K562 (cell line): ENCODE measurements around the gene PHOX2A. TPM values are rescaled to one million over a fixed set of nuclear protein-coding genes. Genes with fewer than 3 reads are reported as not detected.

Experiments used
- CEBPB ChIP-seq: fragments of 450-650 bp; IDR thresholded peaks from 2 replicates; pipeline ENCODE4 v1.6.1; 2016; ENCODE audit warnings: missing genetic modification characterization, missing compliant biosample characterization
- CHD2 ChIP-seq: IDR thresholded peaks from 2 replicates; pipeline ENCODE4 v1.6.1; 2011; ENCODE audit warnings: low read depth, low read length
- CSDE1 ChIP-seq, 2 experiments: fragments of 450-650 bp; IDR thresholded peaks; 2 replicates each; pipeline ENCODE4 v1.6.1; 2016; ENCODE audit warnings: mild to moderate bottlenecking in 1 of 2
- DMBX1 ChIP-seq: fragments of 250-450 bp; sonication (Bioruptor Pico); IDR thresholded peaks from 2 replicates; pipeline ENCODE4 v1.8.0; 2022; ENCODE audit warnings: inconsistent platforms, mild to moderate bottlenecking, moderate library complexity, borderline replicate concordance
- E2F1 ChIP-seq: sonication (generic); formaldehyde crosslinking; IDR thresholded peaks from 2 replicates; pipeline ENCODE4 v1.8.1; 2023; ENCODE audit warnings: mild to moderate bottlenecking, missing genetic modification reagents, moderate library complexity
- HDAC8 ChIP-seq: fragments of 450-650 bp; IDR thresholded peaks from 2 replicates; pipeline ENCODE4 v1.6.1; 2016; ENCODE audit warnings: mild to moderate bottlenecking, missing genetic modification characterization, moderate library complexity, missing compliant biosample characterization
- ID3 ChIP-seq, 2 experiments: fragments of 250-450 bp in 1 of 2; fragments of 450-650 bp in 1 of 2; sonication (Bioruptor Pico) in 1 of 2; IDR thresholded peaks; 2 replicates each; pipeline versions ENCODE4 v1.6.1 to v1.8.0; 2016 to 2021; ENCODE audit warnings: mild to moderate bottlenecking in 2 of 2, moderate library complexity in 2 of 2, missing compliant biosample characterization in 1 of 2, missing genetic modification characterization in 1 of 2
- MAFG ChIP-seq: fragments of 450-650 bp; conservative IDR thresholded peaks from 2 replicates; pipeline ENCODE4 v1.6.1; 2016; ENCODE audit warnings: missing genetic modification characterization, missing compliant biosample characterization
- POLR3A ChIP-seq: IDR thresholded peaks from 2 replicates; pipeline ENCODE4 v1.6.1; 2011; ENCODE audit warnings: borderline replicate concordance, mild to moderate bottlenecking, moderate library complexity; ENCODE audit not compliant: insufficient read length, insufficient read depth; ENCODE audit errors: extremely low read depth
- RBM25 ChIP-seq: fragments of 200-400 bp; formaldehyde crosslinking; IDR thresholded peaks from 2 replicates; pipeline ENCODE4 v1.6.1; 2018; ENCODE audit warnings: low read length, low read depth, moderate library complexity; ENCODE audit not compliant: severe bottlenecking
- RFX1 ChIP-seq: fragments of 450-650 bp; IDR thresholded peaks from 2 replicates; pipeline ENCODE4 v1.6.1; 2016; ENCODE audit warnings: mild to moderate bottlenecking, moderate library complexity
- SMAD2 ChIP-seq: fragments of 150-350 bp; IDR thresholded peaks from 2 replicates; pipeline ENCODE4 v1.6.1; 2014; ENCODE audit warnings: low read depth, mild to moderate bottlenecking, low read length
- SRF ChIP-seq, 2 experiments: fragments of 250-450, 450-650 bp in 1 of 2; sonication (Bioruptor Pico) in 1 of 2; sonication (generic) in 1 of 2; formaldehyde crosslinking; IDR thresholded peaks; 2 replicates each; pipeline versions ENCODE4 v1.5.0 to v1.5.1; 2020 to 2022; ENCODE audit warnings: mild to moderate bottlenecking in 1 of 2, missing genetic modification reagents in 1 of 2
- TSC22D4 ChIP-seq: fragments of 450-650 bp; IDR thresholded peaks from 2 replicates; pipeline ENCODE4 v1.6.1; 2016; ENCODE audit warnings: missing genetic modification characterization, missing biosample characterization, control low read depth
- ZNF316 ChIP-seq: fragments of 450-650 bp; IDR thresholded peaks from 2 replicates; pipeline ENCODE4 v1.6.1; 2016
- ZNF696 ChIP-seq: fragments of 250-450 bp; sonication (Bioruptor Pico); conservative IDR thresholded peaks from 2 replicates; pipeline ENCODE4 v1.4.0; 2020; ENCODE audit warnings: mild to moderate bottlenecking, moderate library complexity
- ZNF699 ChIP-seq: fragments of 250-450 bp; sonication (Bioruptor Pico); IDR thresholded peaks from 2 replicates; pipeline ENCODE4 v1.8.0; 2021; ENCODE audit warnings: mild to moderate bottlenecking, moderate library complexity; ENCODE audit not compliant: insufficient replicate concordance
- ZNF76 ChIP-seq: fragments of 250-450 bp; sonication (Bioruptor Pico); IDR thresholded peaks from 2 replicates; pipeline ENCODE4 v1.4.0; 2020; ENCODE audit warnings: mild to moderate bottlenecking, moderate library complexity, borderline replicate concordance
- polyA plus RNA-seq, 8 experiments: library from polyadenylated mRNA; depleted of rRNA in 4 of 8; stranded (reverse) in 5 of 8; unstranded in 3 of 8; fragments of >200 nt; fragmentation: Nextera tagmentation in 2 of 8; fragmentation: Illumina TruSeq in 1 of 8; extraction: Ambion mirVana in 2 of 8; extraction: Trizol in 1 of 8; gene quantifications; 2 replicates each; pipeline versions ENCODE4 v1.2.1 to v1.2.3, GENCODE V29; 2011 to 2014; ENCODE audit warnings: inconsistent platforms in 1 of 8, missing spikeins in 1 of 8
- total RNA-seq, 7 experiments: library from RNA; depleted of rRNA in 6 of 7; stranded (reverse); fragments of >200 nt in 6 of 7; fragmentation: Illumina TruSeq in 2 of 7; extraction: Trizol in 2 of 7; gene quantifications; 2 replicates each; pipeline versions ENCODE4 v1.2.1 to v1.2.3, GENCODE V29; 2011 to 2021; ENCODE audit warnings: low replicate concordance in 1 of 7

Gene PHOX2A
- total and polyA plus RNA-seq, 9 of the 15 experiments (the other 6 are each of a cell fraction or from before 2014, with no cell fraction given): not detected

DNA sequence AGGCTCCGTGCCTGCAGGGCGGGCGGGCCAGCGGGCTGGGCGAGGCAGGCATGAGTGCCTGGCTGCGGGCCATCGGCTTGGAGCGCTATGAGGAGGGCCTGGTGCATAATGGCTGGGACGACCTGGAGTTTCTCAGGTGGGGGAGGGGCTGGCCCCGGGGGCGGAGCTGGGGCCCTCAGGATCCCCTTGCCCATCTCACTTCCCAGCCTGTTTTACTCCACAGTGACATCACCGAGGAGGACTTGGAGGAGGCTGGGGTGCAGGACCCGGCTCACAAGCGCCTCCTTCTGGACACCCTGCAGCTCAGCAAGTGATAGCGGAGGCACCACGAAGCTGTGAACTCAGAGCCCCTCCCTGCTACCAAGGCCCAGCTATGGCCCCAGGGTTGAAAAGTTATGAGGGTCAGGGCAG lies 5.9 kb downstream of the PHOX2A start (continued):
- TF ChIP-seq POLR3A: no peak
- TF ChIP-seq ZNF76 (CRISPR knock-in tag): no peak
- TF ChIP-seq ZNF699: no peak
- TF ChIP-seq RBM25: no peak
- no peak for TF ChIP-seq SMAD2
- TF ChIP-seq HDAC8 (tag): no peak
- no peak for TF ChIP-seq E2F1 (CRISPR knock-in tag)
- TF ChIP-seq MAFG (tag): no peak
- no peak for TF ChIP-seq SRF (CRISPR knock-in tag; IDR thresholded peaks at IDR 0.05)
- TF ChIP-seq ZNF316: no peak
- TF ChIP-seq TSC22D4: no peak
- TF ChIP-seq CSDE1 (IDR thresholded peaks at IDR 0.05): no peak
- TF ChIP-seq CHD2: no peak
- no peak for TF ChIP-seq ZNF696 (CRISPR knock-in tag)
- TF ChIP-seq CEBPB (tag): no peak
- TF ChIP-seq ID3 (CRISPR knock-in tag; IDR thresholded peaks at IDR 0.05): no peak
- TF ChIP-seq ID3 (tag; IDR thresholded peaks at IDR 0.05): no peak
- no peak for TF ChIP-seq RFX1
- TF ChIP-seq DMBX1 (CRISPR knock-in tag): no peak
